ENCODE data around the gene ADRA2A.

Gene ADRA2A

GRCh38 chr10:111030042-111030750 is 46.6 kb upstream of the ADRA2A start (continued):
- TF ChIP-seq ZNF362 (tag by site-specific recombination; IDR thresholded peaks at IDR 0.05) (no peak), ZSCAN23 (tag by site-specific recombination; IDR thresholded peaks at IDR 0.05) (no peak), SP7 (tag by site-specific recombination; IDR thresholded peaks at IDR 0.05) (no peak), ZBTB7A (tag by site-specific recombination; IDR thresholded peaks at IDR 0.05; ENCODE audit: low read depth) (no peak), ZBTB1 (tag by site-specific recombination; IDR thresholded peaks at IDR 0.05) (no peak), ZNF398 (tag by site-specific recombination; IDR thresholded peaks at IDR 0.05) (no peak), ZBTB11 (tag by site-specific recombination; conservative IDR thresholded peaks at IDR 0.05; ENCODE audit: low read depth) (no peak), ZNF24 (tag by site-specific recombination; IDR thresholded peaks at IDR 0.05) (no peak), ZNF140 (tag by site-specific recombination; IDR thresholded peaks at IDR 0.05) (no peak)

- POLR2A ChIA-PET = no interaction called here
- TF ChIP-seq REPIN1 (tag by site-specific recombination; IDR thresholded peaks at IDR 0.05; ENCODE audit: low read depth) = no peak
- no peak for TF ChIP-seq YY1 (tag by site-specific recombination; IDR thresholded peaks at IDR 0.05)
- TF ChIP-seq ZNF214 (tag by site-specific recombination; IDR thresholded peaks at IDR 0.05; ENCODE audit: borderline replicate concordance) = no peak
- no peak for TF ChIP-seq ZNF211 (tag by site-specific recombination; IDR thresholded peaks at IDR 0.05; ENCODE audit: low read depth)
- no peak for TF ChIP-seq HOXA7 (CRISPR knock-in tag; IDR thresholded peaks at IDR 0.05; ENCODE audit: borderline replicate concordance)
- no peak for TF ChIP-seq ZNF26 (tag by site-specific recombination; IDR thresholded peaks at IDR 0.05)
- no peak for TF ChIP-seq AEBP2 (tag by site-specific recombination; IDR thresholded peaks at IDR 0.05; ENCODE audit: borderline replicate concordance)
- TF ChIP-seq ZNF510 (tag by site-specific recombination; IDR thresholded peaks at IDR 0.05; ENCODE audit: insufficient replicate concordance) = no peak
- no peak for TF ChIP-seq ZNF391 (tag by site-specific recombination; IDR thresholded peaks at IDR 0.05; ENCODE audit: borderline replicate concordance, low read depth)
- TF ChIP-seq PBX3 (CRISPR knock-in tag; IDR thresholded peaks at IDR 0.05) = no peak
- no peak for TF ChIP-seq MEIS1 (CRISPR knock-in tag; IDR thresholded peaks at IDR 0.05; ENCODE audit: borderline replicate concordance)
- TF ChIP-seq ZEB2 (tag by site-specific recombination; IDR thresholded peaks at IDR 0.05) = no peak
- TF ChIP-seq ZNF521 (tag by site-specific recombination; IDR thresholded peaks at IDR 0.05) = no peak
- TF ChIP-seq ZNF600 (tag by site-specific recombination; IDR thresholded peaks at IDR 0.05) = no peak
- H3K27ac ChIP-seq (ENCODE audit: extremely low read depth, low read depth, low read length) = no peak overlapping the region
- H3K9me3 ChIP-seq (ENCODE audit: control insufficient read depth, insufficient read depth, low read depth, low read length) = no peaks in the 10 kb centered on the region
- H3K4me1 ChIP-seq (ENCODE audit: control insufficient read depth, insufficient read depth, low read length) = no peaks in the 10 kb centered on the region
- no peak overlapping the region for H3K4me3 ChIP-seq (ENCODE audit: low read depth, low read length)
- H3K36me3 ChIP-seq (ENCODE audit: control insufficient read depth in 2 of 2, insufficient read depth in 1 of 2, low read length in 2 of 2) = no peaks in the 10 kb centered on the region
- CTCF ChIA-PET = no interaction called here
These were observed 42.1 kb upstream of the ADRA2A start for GRCh38 chr10:111034598-111035310.

All from HEK293 (cell line).